A549 treated with CpdA at 1 μM for 4 hours (cell line): Measurements from ENCODE around the gene RAMP3. TPM values are rescaled to one million over a fixed set of nuclear protein-coding genes. Genes with fewer than 3 reads are reported as not detected.

Experiments
- total RNA-seq: library from RNA; stranded (reverse); fragments of 200-300 nt; extraction: Qiagen RNA extraction; gene quantifications from 5 replicates; pipeline ENCODE4 v1.2.3, GENCODE V29; 2022; ENCODE audit warnings: low read depth

RAMP3 gene
- total RNA-seq = not detected in 5 replicates

GRCh38 chr7:45157653-45158401, at the start of gene RAMP3:
Gene RAMP3, plus strand, starts transcription at chr7:45157791. Its CDS starts 38 bp downstream, at chr7:45157829.

GRCh38 chr7:45111298-45112223, 46.0 kb upstream of the RAMP3 start, which contains the start of gene TBRG4:
Gene TBRG4, minus strand, starts transcription at chr7:45111697. Its CDS starts 2,460 bp downstream, at chr7:45109237.

Other genes starting within 250 kb of the RAMP3 start
- gene MYO1G, start 178.8 kb upstream of the RAMP3 start, total RNA-seq = 0.09 to 0.12 TPM (median 0.11 TPM) in 5 replicates
- gene CCM2, start 157.6 kb upstream of the RAMP3 start, total RNA-seq = 32.5 to 45.6 TPM (median 42.6 TPM) in 5 replicates
- gene NACAD, start 68.8 kb upstream of the RAMP3 start, total RNA-seq = 0.14 to 0.26 TPM (median 0.16 TPM) in 5 replicates
- gene TBRG4, start 46.1 kb upstream of the RAMP3 start, total RNA-seq = 105 to 116 TPM (median 108 TPM) in 5 replicates